K562 (cell line): ENCODE measurements around the gene VAMP8. TPM values are rescaled to one million over a fixed set of nuclear protein-coding genes. Genes with fewer than 3 reads are reported as not detected.

Experiments used
- ARHGAP35 ChIP-seq: fragments of 450-650 bp; IDR thresholded peaks from 2 replicates; pipeline ENCODE4 v1.6.1; 2018; ENCODE audit not compliant: partially characterized antibody
- CBX2 ChIP-seq: fragments of 200-600 bp; sonication (generic); IDR thresholded peaks from one replicate; pipeline ENCODE4 v1.6.1; 2012; ENCODE audit warnings: mild to moderate bottlenecking, low read length, inconsistent platforms; ENCODE audit not compliant: insufficient read depth, poor library complexity, severe bottlenecking
- ELF4 ChIP-seq: fragments of 450-650 bp; formaldehyde crosslinking; IDR thresholded peaks from 2 replicates; pipeline ENCODE4 v1.4.0; 2022; ENCODE audit warnings: missing genetic modification characterization
- ESRRB ChIP-seq: fragments of 250-450 bp; sonication (Bioruptor Pico); IDR thresholded peaks from 2 replicates; pipeline ENCODE4 v1.5.0; 2020; ENCODE audit warnings: mild to moderate bottlenecking, moderate library complexity, borderline replicate concordance
- FOXJ2 ChIP-seq: fragments of 200-800 bp; sonication (Bioruptor generic); IDR thresholded peaks from 2 replicates; pipeline ENCODE4 v1.6.1; 2016; ENCODE audit warnings: missing genetic modification characterization, missing compliant biosample characterization
- MBD2 ChIP-seq: sonication (generic); IDR thresholded peaks from 2 replicates; pipeline ENCODE4 v1.6.1; 2016; ENCODE audit warnings: low read depth, borderline replicate concordance
- NFYB ChIP-seq: IDR thresholded peaks from 2 replicates; pipeline ENCODE4 v1.6.1; 2011; ENCODE audit warnings: mild to moderate bottlenecking, moderate library complexity; ENCODE audit not compliant: insufficient read length; ENCODE audit errors: extremely low read depth
- SMARCA4 ChIP-seq: fragments of 450-650 bp; IDR thresholded peaks from 2 replicates; pipeline ENCODE4 v1.6.1; 2016
- SMARCE1 ChIP-seq: fragments of 450-650 bp; IDR thresholded peaks from 2 replicates; pipeline ENCODE4 v1.7.1; 2016; ENCODE audit warnings: mild to moderate bottlenecking
- SNAPC5 ChIP-seq: fragments of 250-450 bp; sonication (Bioruptor Pico); IDR thresholded peaks from 2 replicates; pipeline ENCODE4 v1.8.0; 2021; ENCODE audit warnings: moderate library complexity, mild to moderate bottlenecking, inconsistent platforms
- TBP ChIP-seq: optimal IDR thresholded peaks from 2 replicates; pipeline ENCODE3; 2011; ENCODE audit warnings: low read depth, low read length, improper control_type of control experiment
- ZBED1 ChIP-seq: IDR thresholded peaks from 2 replicates; pipeline ENCODE4 v1.6.1; 2014
- ZBTB9 ChIP-seq: fragments of 450-650 bp; formaldehyde crosslinking; IDR thresholded peaks from 2 replicates; pipeline ENCODE4 v1.4.0; 2020; ENCODE audit warnings: mild to moderate bottlenecking, moderate library complexity
- ZNF253 ChIP-seq: fragments of 250-450 bp; sonication (Bioruptor Pico); conservative IDR thresholded peaks from 2 replicates; pipeline ENCODE4 v1.6.1; 2021; ENCODE audit warnings: mild to moderate bottlenecking
- ZNF830 ChIP-seq: fragments of 250-450 bp; sonication (Bioruptor Pico); IDR thresholded peaks from 2 replicates; pipeline ENCODE4 v1.5.0; 2021; ENCODE audit warnings: mild to moderate bottlenecking
- polyA plus RNA-seq, 8 experiments: library from polyadenylated mRNA; depleted of rRNA in 4 of 8; stranded (reverse) in 5 of 8; unstranded in 3 of 8; fragments of >200 nt; fragmentation: Nextera tagmentation in 2 of 8; fragmentation: Illumina TruSeq in 1 of 8; extraction: Ambion mirVana in 2 of 8; extraction: Trizol in 1 of 8; gene quantifications; 2 replicates each; pipeline versions ENCODE4 v1.2.1 to v1.2.3, GENCODE V29; 2011 to 2014; ENCODE audit warnings: inconsistent platforms in 1 of 8, missing spikeins in 1 of 8
- total RNA-seq, 7 experiments: library from RNA; depleted of rRNA in 6 of 7; stranded (reverse); fragments of >200 nt in 6 of 7; fragmentation: Illumina TruSeq in 2 of 7; extraction: Trizol in 2 of 7; gene quantifications; 2 replicates each; pipeline versions ENCODE4 v1.2.1 to v1.2.3, GENCODE V29; 2011 to 2021; ENCODE audit warnings: low replicate concordance in 1 of 7
- TF ChIP-seq, protein P1 (sequence below): fragments of 450-650 bp; IDR thresholded peaks from 2 replicates; pipeline ENCODE4 v1.6.1; 2017; ENCODE audit warnings: mild to moderate bottlenecking, moderate library complexity
- TF ChIP-seq, protein P2 (sequence below): fragments of 450-650 bp; IDR thresholded peaks from 2 replicates; pipeline ENCODE4 v1.6.1; 2016; ENCODE audit warnings: low read depth, mild to moderate bottlenecking, moderate library complexity
- TF ChIP-seq, protein P3 (sequence below): fragments of 450-650 bp; IDR thresholded peaks from 2 replicates; pipeline ENCODE4 v1.6.1; 2016; ENCODE audit warnings: antibody characterized with exemption
- TF ChIP-seq, protein P4 (sequence below): sonication (generic); formaldehyde crosslinking; IDR thresholded peaks from 2 replicates; pipeline ENCODE4 v1.8.1; 2023; ENCODE audit warnings: mild to moderate bottlenecking, missing genetic modification reagents
- TF ChIP-seq, protein P5 (sequence below): conservative IDR thresholded peaks from 2 replicates; pipeline ENCODE4 v1.6.1; 2011; ENCODE audit warnings: low read depth, mild to moderate bottlenecking, low read length; ENCODE audit not compliant: control insufficient read depth

Gene VAMP8
- total and polyA plus RNA-seq, 9 of the 15 experiments (the other 6 are each of a cell fraction or from before 2014, with no cell fraction given), result 107 to 571 (median 248) TPM

DNA sequence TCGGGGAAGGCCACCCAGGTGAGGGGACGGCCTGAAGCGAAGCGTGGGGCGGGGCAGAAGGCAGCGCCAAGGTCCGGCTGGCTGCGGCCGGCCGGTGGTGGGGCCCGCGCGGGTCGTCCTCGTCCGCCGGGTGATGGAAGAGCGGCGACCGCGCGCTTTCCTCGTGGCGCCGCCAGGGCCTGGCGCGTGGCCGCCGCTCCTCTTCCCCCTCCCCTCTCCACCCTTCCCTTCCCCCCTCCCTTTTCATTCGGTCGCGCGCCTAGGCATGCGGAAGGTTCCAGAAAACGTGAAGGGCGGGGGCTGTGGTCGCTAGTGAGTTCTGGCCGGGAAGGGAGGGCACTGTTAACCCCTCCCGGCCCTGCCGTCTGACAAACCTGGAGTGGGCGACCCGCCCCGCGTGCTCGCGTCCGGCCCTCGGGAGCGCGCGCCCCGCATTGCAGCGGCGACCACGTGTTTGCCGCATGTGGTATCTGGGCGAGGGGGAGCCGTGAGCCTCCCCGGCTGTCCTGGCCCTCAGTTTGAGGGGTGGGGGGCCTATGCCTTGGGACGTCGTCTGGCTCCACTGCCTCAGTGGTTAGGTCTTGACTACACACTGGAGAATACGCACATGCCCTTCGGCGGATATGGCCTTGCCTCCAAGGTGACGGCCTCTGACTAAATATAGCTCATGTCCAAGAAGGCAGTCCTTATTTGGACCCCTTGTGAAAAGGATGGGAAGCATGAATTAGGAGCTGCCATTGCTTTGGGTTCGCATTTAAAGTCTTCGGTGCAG, 37.8 kb upstream of the VAMP8 start (continued):
- no peak for TF ChIP-seq TBP
- peak; percentile 8; the same call in 1 of the 2 replicates for TF ChIP-seq FOXJ2 (tag)
- TF ChIP-seq, protein P1, sequence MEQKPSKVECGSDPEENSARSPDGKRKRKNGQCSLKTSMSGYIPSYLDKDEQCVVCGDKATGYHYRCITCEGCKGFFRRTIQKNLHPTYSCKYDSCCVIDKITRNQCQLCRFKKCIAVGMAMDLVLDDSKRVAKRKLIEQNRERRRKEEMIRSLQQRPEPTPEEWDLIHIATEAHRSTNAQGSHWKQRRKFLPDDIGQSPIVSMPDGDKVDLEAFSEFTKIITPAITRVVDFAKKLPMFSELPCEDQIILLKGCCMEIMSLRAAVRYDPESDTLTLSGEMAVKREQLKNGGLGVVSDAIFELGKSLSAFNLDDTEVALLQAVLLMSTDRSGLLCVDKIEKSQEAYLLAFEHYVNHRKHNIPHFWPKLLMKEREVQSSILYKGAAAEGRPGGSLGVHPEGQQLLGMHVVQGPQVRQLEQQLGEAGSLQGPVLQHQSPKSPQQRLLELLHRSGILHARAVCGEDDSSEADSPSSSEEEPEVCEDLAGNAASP, result no peak
- TF ChIP-seq ZNF253 (CRISPR knock-in tag), result no peak
- no peak for TF ChIP-seq ELF4 (CRISPR knock-in tag)
- TF ChIP-seq, protein P2, sequence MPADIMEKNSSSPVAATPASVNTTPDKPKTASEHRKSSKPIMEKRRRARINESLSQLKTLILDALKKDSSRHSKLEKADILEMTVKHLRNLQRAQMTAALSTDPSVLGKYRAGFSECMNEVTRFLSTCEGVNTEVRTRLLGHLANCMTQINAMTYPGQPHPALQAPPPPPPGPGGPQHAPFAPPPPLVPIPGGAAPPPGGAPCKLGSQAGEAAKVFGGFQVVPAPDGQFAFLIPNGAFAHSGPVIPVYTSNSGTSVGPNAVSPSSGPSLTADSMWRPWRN, result no peak
- TF ChIP-seq SNAPC5 (CRISPR knock-in tag), result no peak
- no peak for TF ChIP-seq NFYB
- TF ChIP-seq, protein P3, sequence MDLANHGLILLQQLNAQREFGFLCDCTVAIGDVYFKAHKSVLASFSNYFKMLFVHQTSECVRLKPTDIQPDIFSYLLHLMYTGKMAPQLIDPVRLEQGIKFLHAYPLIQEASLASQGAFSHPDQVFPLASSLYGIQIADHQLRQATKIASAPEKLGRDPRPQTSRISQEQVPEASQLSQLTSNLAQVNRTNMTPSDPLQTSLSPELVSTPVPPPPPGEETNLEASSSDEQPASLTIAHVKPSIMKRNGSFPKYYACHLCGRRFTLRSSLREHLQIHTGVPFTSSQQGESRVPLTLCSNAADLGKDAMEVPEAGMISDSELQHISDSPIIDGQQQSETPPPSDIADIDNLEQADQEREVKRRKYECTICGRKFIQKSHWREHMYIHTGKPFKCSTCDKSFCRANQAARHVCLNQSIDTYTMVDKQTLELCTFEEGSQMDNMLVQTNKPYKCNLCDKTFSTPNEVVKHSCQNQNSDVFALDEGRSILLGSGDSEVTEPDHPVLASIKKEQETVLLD, result no peak
- no peak for TF ChIP-seq SMARCA4
- no peak for TF ChIP-seq ZNF830 (CRISPR knock-in tag)
- no peak for TF ChIP-seq CBX2
- 0 out of 2 replicates have a peak, but pooled peaks have one; percentile 12 for TF ChIP-seq ZBED1
- TF ChIP-seq ESRRB, result no peak
- TF ChIP-seq, protein P4, sequence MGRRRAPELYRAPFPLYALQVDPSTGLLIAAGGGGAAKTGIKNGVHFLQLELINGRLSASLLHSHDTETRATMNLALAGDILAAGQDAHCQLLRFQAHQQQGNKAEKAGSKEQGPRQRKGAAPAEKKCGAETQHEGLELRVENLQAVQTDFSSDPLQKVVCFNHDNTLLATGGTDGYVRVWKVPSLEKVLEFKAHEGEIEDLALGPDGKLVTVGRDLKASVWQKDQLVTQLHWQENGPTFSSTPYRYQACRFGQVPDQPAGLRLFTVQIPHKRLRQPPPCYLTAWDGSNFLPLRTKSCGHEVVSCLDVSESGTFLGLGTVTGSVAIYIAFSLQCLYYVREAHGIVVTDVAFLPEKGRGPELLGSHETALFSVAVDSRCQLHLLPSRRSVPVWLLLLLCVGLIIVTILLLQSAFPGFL (CRISPR knock-in tag), result no peak
- TF ChIP-seq ZBTB9 (CRISPR knock-in tag), result peak; percentile 27
- no peak for TF ChIP-seq MBD2
- TF ChIP-seq SMARCE1, result no peak
- TF ChIP-seq, protein P5, sequence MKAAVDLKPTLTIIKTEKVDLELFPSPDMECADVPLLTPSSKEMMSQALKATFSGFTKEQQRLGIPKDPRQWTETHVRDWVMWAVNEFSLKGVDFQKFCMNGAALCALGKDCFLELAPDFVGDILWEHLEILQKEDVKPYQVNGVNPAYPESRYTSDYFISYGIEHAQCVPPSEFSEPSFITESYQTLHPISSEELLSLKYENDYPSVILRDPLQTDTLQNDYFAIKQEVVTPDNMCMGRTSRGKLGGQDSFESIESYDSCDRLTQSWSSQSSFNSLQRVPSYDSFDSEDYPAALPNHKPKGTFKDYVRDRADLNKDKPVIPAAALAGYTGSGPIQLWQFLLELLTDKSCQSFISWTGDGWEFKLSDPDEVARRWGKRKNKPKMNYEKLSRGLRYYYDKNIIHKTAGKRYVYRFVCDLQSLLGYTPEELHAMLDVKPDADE, result peak; percentile 46; the same call in 1 of the 2 replicates
- TF ChIP-seq ARHGAP35, result no peak
